RPMI8226 (cell line): ENCODE measurements around the gene LARP6.
"Not testable (repeated sequence)": the region's sequence is repeated elsewhere in the genome, so short reads cannot be mapped to it uniquely, and the experiment has no call there.

Experiments used
- DNase-seq: peaks from one replicate; pipeline ENCODE4 v3.0.0-alpha.2; 2015

Gene LARP6

GRCh38 chr15:70829371-70830166 is 24.4 kb downstream of the LARP6 start:
- no peak for DNase-seq

GRCh38 chr15:70827721-70828120 is 26.2 kb downstream of the LARP6 start:
- no peak for DNase-seq

- DNase-seq = no peak
Observed at GRCh38 chr15:70826634-70827033, 27.3 kb downstream of the LARP6 start.

GRCh38 chr15:70825841-70826240 is 28.1 kb downstream of the LARP6 start:
- DNase-seq = no peak

GRCh38 chr15:70823196-70823595 is 30.8 kb downstream of the LARP6 start:
- no peak for DNase-seq

GRCh38 chr15:70820214-70820613 is 33.7 kb downstream of the LARP6 start:
- DNase-seq = no peak

- DNase-seq = no peak
Observed at GRCh38 chr15:70818580-70818979, 35.4 kb downstream of the LARP6 start.

- DNase-seq = no peak
Observed at GRCh38 chr15:70817266-70817665, 36.7 kb downstream of the LARP6 start.

GRCh38 chr15:70815604-70816003 is 38.4 kb downstream of the LARP6 start:
- DNase-seq = no peak

GRCh38 chr15:70815011-70815410 is 38.9 kb downstream of the LARP6 start:
- not testable (repeated sequence) for DNase-seq

GRCh38 chr15:70812827-70813364 is 41.1 kb downstream of the LARP6 start:
- no peak for DNase-seq

- no peak for DNase-seq
Observed at GRCh38 chr15:70810916-70811578, 42.9 kb downstream of the LARP6 start.

- DNase-seq = peak; percentile 83
Observed at GRCh38 chr15:70806992-70807712, 46.8 kb downstream of the LARP6 start.

- not testable (repeated sequence) for DNase-seq
Observed at GRCh38 chr15:70804388-70804787, 49.6 kb downstream of the LARP6 start.

GRCh38 chr15:70802629-70803028 is 51.3 kb downstream of the LARP6 start:
- DNase-seq = no peak

GRCh38 chr15:70801109-70801508 is 52.8 kb downstream of the LARP6 start:
- peak; percentile 26 for DNase-seq

- no peak for DNase-seq
Observed at GRCh38 chr15:70799667-70800450, 54.1 kb downstream of the LARP6 start.

- no peak for DNase-seq
Observed at GRCh38 chr15:70797464-70797863, 56.5 kb downstream of the LARP6 start.

- no peak for DNase-seq
Observed at GRCh38 chr15:70796516-70797310, 57.2 kb downstream of the LARP6 start.

- no peak for DNase-seq
Observed at GRCh38 chr15:70795311-70795665, 58.7 kb downstream of the LARP6 start.

GRCh38 chr15:70794596-70795310 is 59.2 kb downstream of the LARP6 start:
- no peak for DNase-seq
